ENCODE data around the gene ADSL. TPM values are rescaled to one million over a fixed set of nuclear protein-coding genes. Genes with fewer than 3 reads are reported as not detected.

The ADSL gene
- total and polyA plus RNA-seq, 2 of the 8 experiments (the other 6 are each of a cell fraction or from before 2014, with no cell fraction given): 197 to 218 TPM

- 7% methylated on average over 20 of the region's 20 CpGs; no CpG with 5 or more reads in 1 of the 2 experiments for WGBS, 2 experiments (ENCODE audit: extremely low coverage in 1 of 2, insufficient coverage in 1 of 2, insufficient read length in 1 of 2, insufficient replicate concordance in 2 of 2, low coverage in 1 of 2, low lambda C conversion rate in 2 of 2, missing lambda C conversion rate in 1 of 2)
- ChIA-PET POLR2A (ENCODE audit: partially characterized antibody) (interaction anchor here (0.8 to 3.7 kb wide), 10 partner anchors 9 to 511 kb away, joined by 3 to 21 read pairs (median 5); partner anchors contain the start of genes SGSM3, ST13, TNRC6B and XPNPEP3), CTCF (ENCODE audit: partially characterized antibody) (interaction anchor here (0.9 to 1.0 kb wide), 2 partner anchors 28 to 812 kb away, joined by 3 read pairs; no protein-coding TSS in a partner anchor)
- peaks cover 13% of the 10 kb centered on the region for H3K23me2 ChIP-seq (ENCODE audit: low read depth, low read length)
- H2BK12ac ChIP-seq (ENCODE audit: low read depth, low read length): no peak overlapping the region
- H3K4me3 ChIP-seq (ENCODE audit: extremely low read depth in 1 of 4, insufficient read depth in 2 of 4, low read depth in 3 of 4, low read length in 4 of 4): peak overlapping the region; percentile 80 to 99 (median 90)
- peak overlapping the region; percentile 73; the same call in 1 of the 2 replicates for H3K18ac ChIP-seq (ENCODE audit: extremely low read depth, low read length)
- H3K79me2 ChIP-seq (ENCODE audit: control insufficient read depth in 1 of 2, insufficient read depth in 2 of 2, low read length in 2 of 2): peaks cover 7 to 34% of the 10 kb centered on the region in 2 experiments
- H3K56ac ChIP-seq (replicated peaks; ENCODE audit: insufficient read length, low read depth, low read length): peak overlapping the region; percentile 32
- peak overlapping the region; percentile 53 for H4K5ac ChIP-seq (ENCODE audit: insufficient read length, low read depth, low read length)
- H2BK5ac ChIP-seq (ENCODE audit: low read depth, low read length): peak overlapping the region; percentile 68; the same call in 1 of the 2 replicates
- no peak overlapping the region; the same call in 1 of the 2 replicates for H2AFZ ChIP-seq (ENCODE audit: low read length)
- H2BK15ac ChIP-seq (ENCODE audit: low read length): no peak overlapping the region
- peak overlapping the region; percentile 57; the same call in 1 of the 2 replicates for H4K8ac ChIP-seq (ENCODE audit: extremely low read depth, insufficient read depth, low read length)
- H2BK20ac ChIP-seq (ENCODE audit: low read length): no peak overlapping the region
- H3K36me3 ChIP-seq (ENCODE audit: control insufficient read depth in 2 of 4, insufficient read depth in 4 of 4, low read length in 3 of 4): peaks cover 7 to 19% (median 16%) of the 10 kb centered on the region in 4 experiments; a peak in 7 of 8 replicates
- no peak overlapping the region for H2BK120ac ChIP-seq (replicated peaks; ENCODE audit: low read depth, low read length)
- no peaks in the 10 kb centered on the region for H3K27me3 ChIP-seq (replicated peaks in 1 of 4; ENCODE audit: control insufficient read depth in 3 of 4, extremely low read depth in 1 of 4, insufficient read depth in 3 of 4, low read length in 3 of 4)
- H3K4me1 ChIP-seq (replicated peaks in 1 of 4; ENCODE audit: control insufficient read depth in 3 of 4, insufficient read depth in 4 of 4, low read length in 3 of 4): peaks cover 0 to 6% (median 0%) of the 10 kb centered on the region in 4 experiments; a peak in 3 of 7 replicates
- H3K27ac ChIP-seq (ENCODE audit: low read depth, low read length): 0 out of 2 replicates have a peak overlapping the region, but pooled peaks have one; percentile 28
- H4K91ac ChIP-seq (replicated peaks; ENCODE audit: insufficient read length, low read length): no peak overlapping the region
- peak overlapping the region in 3 of 4 experiments; percentile 54 to 87 (median 61); a peak in 6 of 7 replicates for H3K9ac ChIP-seq (replicated peaks in 1 of 4; ENCODE audit: extremely low read depth in 1 of 4, low read depth in 3 of 4, low read length in 3 of 4)
- FAIRE-seq (no peak), DNase-seq (ENCODE audit: low read depth in 1 of 2, low spot score in 2 of 2) (peak in 1 of 2 experiments; percentile 55)
- no peak overlapping the region for H3K14ac ChIP-seq (ENCODE audit: insufficient read length)
- peaks cover 0 to 6% of the 10 kb centered on the region in 2 experiments for H4K20me1 ChIP-seq (replicated peaks in 1 of 2; ENCODE audit: control insufficient read depth in 1 of 2, insufficient read depth in 2 of 2, low read length in 2 of 2)
- TF ChIP-seq SAP30 (IDR thresholded peaks at IDR 0.05; ENCODE audit: insufficient read depth, insufficient replicate concordance, low read length) (no peak), KDM4A (IDR thresholded peaks at IDR 0.05; ENCODE audit: low read depth, low read length, severe bottlenecking) (peak; percentile 47)
- no peak overlapping the region for H3K4ac ChIP-seq (replicated peaks; ENCODE audit: insufficient read length, low read depth, low read length)
- no peaks in the 10 kb centered on the region for H3K9me3 ChIP-seq (ENCODE audit: insufficient read depth in 2 of 2, low read depth in 1 of 2, low read length in 1 of 2)
- H2AK5ac ChIP-seq (ENCODE audit: low read depth, low read length): no peak overlapping the region
- H3K79me1 ChIP-seq (ENCODE audit: low read depth, low read length): peaks cover 3% of the 10 kb centered on the region
- H3K23ac ChIP-seq (ENCODE audit: insufficient read length): no peak overlapping the region
- H3K4me2 ChIP-seq (ENCODE audit: insufficient read depth in 1 of 2, low read depth in 2 of 2, low read length in 2 of 2): peak overlapping the region; percentile 89 to 98
These were observed 500 bp upstream of the ADSL start for GRCh38 chr22:40345815-40346184.

All from H1 (cell line).